Gastroesophageal sphincter (tissue), 3 donors: ENCODE data around the gene MED31.

Source experiments
- POLR2A ChIP-seq, 2 donors: fragments of 450-650 bp; IDR thresholded peaks; one replicate each; pipeline ENCODE4 v1.6.1; 2017; ENCODE audit warnings: antibody characterized with exemption in 2 of 2, mild to moderate bottlenecking in 2 of 2, moderate library complexity in 1 of 2
- TF ChIP-seq, protein P1 (sequence below), 4 experiments: fragments of 200-600 bp in 2 of 4; fragments of 450-650 bp in 2 of 4; sonication (generic) in 1 of 4; IDR thresholded peaks; one replicate each; pipeline ENCODE4 v1.5.1; 2017 to 2019; ENCODE audit warnings: antibody characterized with exemption in 4 of 4, mild to moderate bottlenecking in 2 of 4, moderate library complexity in 2 of 4

- TF ChIP-seq, protein P1, sequence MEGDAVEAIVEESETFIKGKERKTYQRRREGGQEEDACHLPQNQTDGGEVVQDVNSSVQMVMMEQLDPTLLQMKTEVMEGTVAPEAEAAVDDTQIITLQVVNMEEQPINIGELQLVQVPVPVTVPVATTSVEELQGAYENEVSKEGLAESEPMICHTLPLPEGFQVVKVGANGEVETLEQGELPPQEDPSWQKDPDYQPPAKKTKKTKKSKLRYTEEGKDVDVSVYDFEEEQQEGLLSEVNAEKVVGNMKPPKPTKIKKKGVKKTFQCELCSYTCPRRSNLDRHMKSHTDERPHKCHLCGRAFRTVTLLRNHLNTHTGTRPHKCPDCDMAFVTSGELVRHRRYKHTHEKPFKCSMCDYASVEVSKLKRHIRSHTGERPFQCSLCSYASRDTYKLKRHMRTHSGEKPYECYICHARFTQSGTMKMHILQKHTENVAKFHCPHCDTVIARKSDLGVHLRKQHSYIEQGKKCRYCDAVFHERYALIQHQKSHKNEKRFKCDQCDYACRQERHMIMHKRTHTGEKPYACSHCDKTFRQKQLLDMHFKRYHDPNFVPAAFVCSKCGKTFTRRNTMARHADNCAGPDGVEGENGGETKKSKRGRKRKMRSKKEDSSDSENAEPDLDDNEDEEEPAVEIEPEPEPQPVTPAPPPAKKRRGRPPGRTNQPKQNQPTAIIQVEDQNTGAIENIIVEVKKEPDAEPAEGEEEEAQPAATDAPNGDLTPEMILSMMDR (IDR thresholded peaks at IDR 0.05): no peak
- no peak for TF ChIP-seq POLR2A (IDR thresholded peaks at IDR 0.05)
Observed at GRCh38 chr17:6632530-6632929, 18.9 kb downstream of the MED31 start.
